Activated CD4-positive, alpha-beta T cell treated with anti-CD3 and anti-CD28 coated beads for 24 hours (primary cell): Measurements from ENCODE around the gene DHX30.
"Not testable (repeated sequence)": the region's sequence is repeated elsewhere in the genome, so short reads cannot be mapped to it uniquely, and the experiment has no call there.

Source experiments
- DNase-seq, 2 donors: peaks; one replicate each; pipeline ENCODE4 v3.0.0-alpha.2; 2020; ENCODE audit warnings: low read depth in 2 of 2

Gene DHX30, protein sequence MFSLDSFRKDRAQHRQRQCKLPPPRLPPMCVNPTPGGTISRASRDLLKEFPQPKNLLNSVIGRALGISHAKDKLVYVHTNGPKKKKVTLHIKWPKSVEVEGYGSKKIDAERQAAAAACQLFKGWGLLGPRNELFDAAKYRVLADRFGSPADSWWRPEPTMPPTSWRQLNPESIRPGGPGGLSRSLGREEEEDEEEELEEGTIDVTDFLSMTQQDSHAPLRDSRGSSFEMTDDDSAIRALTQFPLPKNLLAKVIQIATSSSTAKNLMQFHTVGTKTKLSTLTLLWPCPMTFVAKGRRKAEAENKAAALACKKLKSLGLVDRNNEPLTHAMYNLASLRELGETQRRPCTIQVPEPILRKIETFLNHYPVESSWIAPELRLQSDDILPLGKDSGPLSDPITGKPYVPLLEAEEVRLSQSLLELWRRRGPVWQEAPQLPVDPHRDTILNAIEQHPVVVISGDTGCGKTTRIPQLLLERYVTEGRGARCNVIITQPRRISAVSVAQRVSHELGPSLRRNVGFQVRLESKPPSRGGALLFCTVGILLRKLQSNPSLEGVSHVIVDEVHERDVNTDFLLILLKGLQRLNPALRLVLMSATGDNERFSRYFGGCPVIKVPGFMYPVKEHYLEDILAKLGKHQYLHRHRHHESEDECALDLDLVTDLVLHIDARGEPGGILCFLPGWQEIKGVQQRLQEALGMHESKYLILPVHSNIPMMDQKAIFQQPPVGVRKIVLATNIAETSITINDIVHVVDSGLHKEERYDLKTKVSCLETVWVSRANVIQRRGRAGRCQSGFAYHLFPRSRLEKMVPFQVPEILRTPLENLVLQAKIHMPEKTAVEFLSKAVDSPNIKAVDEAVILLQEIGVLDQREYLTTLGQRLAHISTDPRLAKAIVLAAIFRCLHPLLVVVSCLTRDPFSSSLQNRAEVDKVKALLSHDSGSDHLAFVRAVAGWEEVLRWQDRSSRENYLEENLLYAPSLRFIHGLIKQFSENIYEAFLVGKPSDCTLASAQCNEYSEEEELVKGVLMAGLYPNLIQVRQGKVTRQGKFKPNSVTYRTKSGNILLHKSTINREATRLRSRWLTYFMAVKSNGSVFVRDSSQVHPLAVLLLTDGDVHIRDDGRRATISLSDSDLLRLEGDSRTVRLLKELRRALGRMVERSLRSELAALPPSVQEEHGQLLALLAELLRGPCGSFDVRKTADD

DNA sequence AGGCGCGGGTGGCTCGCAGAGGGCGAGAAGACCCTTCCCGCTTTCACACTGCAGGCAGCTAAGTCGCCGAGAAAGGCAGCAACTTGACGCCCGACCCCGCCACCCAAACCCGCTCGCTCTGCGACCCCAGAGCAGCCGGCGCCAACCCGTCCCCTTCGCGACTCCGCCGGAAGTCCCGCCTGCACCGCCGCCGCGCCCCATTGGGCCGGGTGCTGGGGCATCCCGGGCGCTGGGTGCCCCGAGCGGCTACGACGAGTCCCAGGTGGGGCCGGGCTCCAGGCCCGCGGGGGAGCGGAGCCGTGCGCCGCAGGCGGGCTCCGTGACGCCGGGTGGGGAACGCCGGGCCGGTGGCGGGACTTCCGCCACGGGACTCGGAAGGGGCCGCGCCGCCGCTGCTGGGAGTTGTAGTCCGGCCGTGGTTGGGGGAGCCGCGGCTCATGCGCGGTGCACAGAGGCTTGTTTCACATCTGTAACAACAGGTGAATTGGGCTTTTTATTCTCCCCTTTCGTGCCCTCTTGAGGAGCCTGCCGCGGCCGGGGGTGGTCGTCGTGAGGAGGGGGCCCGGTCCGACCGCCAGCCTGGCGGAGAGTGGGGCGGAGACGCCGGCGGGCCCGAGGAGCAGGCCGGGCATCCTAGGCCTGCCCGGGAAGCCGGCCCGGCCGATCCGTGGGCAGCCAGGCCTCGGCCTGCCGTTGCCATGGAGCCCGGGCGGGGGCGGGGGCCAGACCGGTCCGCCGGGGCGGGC is at the start of gene DHX30:
DHX30 (plus strand) TSS at position 405 of the 746 bp plus-strand sequence. CDS start 7,546 bp downstream, outside the sequence.
- peak; percentile 74 to 77 for DNase-seq

DNA sequence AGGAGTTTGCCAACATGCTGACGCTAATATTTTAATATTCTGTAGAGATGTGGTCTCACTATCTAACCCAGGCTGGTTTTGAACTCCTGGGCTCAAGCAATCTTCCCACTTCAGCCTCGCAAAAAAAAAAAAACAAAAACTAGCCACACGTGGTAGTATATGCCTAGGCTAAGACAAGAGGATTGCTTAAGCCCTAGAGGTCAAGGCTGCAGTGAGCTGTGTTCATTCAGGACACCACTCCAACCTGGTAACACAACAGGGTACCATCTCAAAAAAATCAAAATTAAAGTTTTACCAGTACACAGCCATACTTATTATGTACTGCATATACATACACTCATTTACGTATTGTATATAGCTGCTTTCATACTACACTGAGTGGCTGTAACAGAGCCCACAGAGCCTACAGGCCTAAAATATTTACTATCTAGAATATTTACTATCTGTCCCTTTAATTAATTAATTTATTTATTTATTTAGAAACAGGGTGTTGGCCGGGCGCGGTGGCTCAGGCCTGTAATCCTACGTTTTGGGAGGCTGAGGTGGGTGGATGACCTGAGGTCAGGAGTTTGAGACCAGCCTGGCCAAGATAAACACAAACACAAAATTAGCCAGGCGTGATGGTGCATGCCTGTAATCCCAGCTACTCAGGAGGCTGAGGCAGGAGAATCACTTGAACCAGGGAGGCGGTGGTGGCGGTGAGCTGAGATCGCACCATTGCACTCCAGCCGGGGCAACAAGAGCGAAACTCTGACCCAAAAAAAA is 44.5 kb upstream of the DHX30 start:
- no peak for DNase-seq

DNA sequence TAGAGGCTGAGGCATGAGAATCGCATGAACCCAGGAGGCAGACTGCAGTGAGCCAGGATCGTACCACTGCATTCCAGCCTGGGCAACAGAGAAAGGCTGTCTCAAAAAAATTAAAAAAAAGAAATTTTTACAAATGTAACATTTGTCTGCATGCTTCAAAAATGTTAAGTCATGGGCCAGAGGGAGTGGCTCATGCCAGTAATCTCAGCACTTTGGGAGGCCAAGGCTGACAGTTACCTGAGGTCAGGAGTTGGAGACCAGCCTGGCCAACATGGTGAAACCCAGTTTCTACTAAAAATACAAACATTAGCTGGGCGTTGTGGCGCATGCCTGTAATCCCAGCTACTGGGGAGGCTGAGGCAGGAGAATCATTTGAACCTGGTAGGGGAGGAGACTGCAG is 42.7 kb upstream of the DHX30 start:
- not testable (repeated sequence) for DNase-seq

GRCh38 chr3:47761046-47761445 is 41.9 kb upstream of the DHX30 start:
- no peak for DNase-seq

- no peak for DNase-seq
Measured at GRCh38 chr3:47762233-47762632, 40.7 kb upstream of the DHX30 start.

GRCh38 chr3:47766186-47766585 is 36.8 kb upstream of the DHX30 start:
- DNase-seq, result no peak

DNA sequence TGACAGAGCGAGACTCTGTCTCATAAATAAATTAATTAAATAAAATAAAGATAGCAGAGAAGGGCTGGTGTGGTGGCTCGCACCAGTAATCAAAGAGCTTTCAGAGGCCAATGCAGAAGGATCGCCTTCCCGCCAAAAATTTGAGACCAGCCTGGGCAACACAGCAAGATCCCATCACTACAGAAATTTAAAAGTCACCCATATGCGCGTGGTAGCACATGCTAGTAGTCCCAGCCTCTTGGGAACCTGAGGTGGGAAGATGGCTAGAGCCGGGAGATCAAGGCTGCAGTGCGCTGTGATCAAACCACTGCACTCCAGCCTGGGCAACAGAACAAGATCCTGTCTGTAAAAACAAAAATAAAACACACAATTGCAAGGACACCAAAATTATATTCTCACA is 30.9 kb upstream of the DHX30 start:
- DNase-seq, result no peak

DNA sequence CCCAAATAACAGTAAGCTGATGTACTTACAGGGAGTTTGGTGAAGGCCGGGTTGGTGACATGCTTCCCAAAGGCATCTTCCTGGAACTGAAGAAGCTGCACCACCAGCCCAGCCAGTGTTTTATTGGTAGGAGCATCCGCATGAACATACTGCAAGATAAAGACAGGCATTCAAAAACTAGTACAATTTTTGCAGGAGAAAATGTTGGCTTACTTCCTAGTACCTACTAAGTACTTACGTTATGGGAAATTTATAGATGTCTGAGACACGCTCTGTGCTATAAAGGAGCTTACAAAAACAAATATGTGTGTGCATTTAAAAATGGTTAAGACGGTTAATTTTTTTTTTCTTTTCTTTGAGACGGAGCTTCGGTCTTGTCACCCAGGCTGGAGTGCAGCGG is 30.1 kb upstream of the DHX30 start:
- no peak for DNase-seq

- DNase-seq, result no peak
Measured at GRCh38 chr3:47778746-47779145, 24.2 kb upstream of the DHX30 start.

DNA sequence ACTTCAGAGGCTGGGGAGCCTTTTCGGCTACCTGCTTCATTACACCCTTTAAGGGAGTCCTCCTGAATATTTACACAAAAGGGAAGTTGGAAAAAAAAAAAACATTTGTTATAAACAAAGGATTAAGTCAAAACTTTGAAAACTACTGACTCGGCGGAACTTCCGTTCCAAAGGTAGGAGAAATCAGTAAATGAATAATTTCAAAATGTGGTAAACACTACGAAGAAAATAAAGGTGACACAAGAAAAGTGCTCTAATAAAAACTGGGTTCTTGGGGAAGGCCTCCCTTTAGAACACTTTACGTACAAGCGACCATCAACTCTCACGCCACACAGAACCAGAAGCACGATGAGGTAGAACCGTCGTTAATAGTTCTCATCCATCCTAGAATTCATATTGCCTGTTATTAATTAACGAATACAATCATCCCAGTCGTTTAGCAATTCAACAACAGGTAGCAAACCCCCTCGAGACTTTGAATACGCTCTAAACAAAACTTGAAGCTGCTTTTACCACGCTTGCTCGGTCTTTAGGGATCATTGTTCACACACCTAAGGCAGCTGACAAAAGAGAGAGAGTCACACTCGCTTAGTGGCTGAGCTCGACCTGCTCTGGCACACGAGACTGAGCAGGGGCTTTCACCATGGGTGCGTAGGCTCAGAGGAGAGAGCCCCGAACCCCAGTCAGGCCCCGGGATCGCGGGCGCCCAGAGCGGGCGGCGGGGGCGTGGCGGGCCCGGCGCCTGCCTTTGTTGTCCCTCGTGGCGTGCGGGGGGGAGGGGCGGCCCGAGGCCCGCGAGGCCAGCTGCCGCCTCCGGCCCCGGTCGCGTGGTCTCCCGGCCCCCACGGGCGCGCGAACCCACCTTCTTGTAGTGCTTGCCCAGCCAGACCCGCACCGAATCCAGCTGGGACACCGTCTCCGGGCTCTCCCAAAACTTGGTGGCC is 21.9 kb upstream of the DHX30 start:
- DNase-seq, result peak; percentile 36 to 51

- DNase-seq, result peak; percentile 94 to 97
Measured at GRCh38 chr3:47781685-47782445, 21.1 kb upstream of the DHX30 start, which contains the start of gene SMARCC1. TSS of gene SMARCC1 (minus strand) at chr3:47781893. CDS start at chr3:47781797, 96 bp downstream.

DNA sequence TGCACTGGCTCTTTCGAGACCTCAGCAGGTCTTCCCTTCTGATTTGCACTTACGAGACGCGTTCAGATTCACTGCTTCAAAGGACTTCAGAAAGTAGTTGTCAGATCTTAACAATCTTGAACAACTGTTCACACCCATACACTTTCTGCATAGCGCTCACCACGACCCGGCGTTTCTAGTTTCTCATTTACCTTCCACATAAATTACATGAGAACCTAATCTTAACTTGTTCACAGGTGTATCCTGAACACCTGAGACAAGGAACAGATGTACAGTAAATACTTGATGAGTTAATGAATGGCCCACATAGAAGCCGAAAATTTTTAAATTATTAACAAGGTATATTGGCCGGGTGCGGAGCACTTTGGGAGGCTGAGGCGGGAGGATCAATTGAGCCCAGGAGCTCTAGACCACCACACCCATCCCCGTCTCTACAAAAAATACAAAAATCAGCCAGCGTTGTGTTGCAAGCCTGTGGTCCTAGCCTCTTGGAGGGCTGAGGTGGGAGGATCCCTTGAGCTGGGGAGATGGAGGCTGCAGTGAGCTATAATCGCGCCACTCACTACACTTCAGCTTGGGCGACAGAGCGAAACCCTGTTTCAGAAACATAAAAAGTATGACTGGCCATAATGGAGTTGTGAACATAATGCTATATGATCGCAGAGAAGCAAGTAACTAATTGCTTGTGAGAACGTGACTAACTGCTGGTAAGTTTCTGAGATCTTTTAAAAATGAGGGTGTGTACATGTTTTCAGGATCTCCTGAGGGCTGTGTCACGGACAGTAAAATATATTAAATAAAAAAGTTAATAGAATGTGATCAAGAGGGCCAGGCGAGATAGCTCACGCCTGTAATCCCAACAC is 20.3 kb upstream of the DHX30 start:
- no peak for DNase-seq

- no peak for DNase-seq
Measured at GRCh38 chr3:47783673-47784072, 19.3 kb upstream of the DHX30 start.

DNA sequence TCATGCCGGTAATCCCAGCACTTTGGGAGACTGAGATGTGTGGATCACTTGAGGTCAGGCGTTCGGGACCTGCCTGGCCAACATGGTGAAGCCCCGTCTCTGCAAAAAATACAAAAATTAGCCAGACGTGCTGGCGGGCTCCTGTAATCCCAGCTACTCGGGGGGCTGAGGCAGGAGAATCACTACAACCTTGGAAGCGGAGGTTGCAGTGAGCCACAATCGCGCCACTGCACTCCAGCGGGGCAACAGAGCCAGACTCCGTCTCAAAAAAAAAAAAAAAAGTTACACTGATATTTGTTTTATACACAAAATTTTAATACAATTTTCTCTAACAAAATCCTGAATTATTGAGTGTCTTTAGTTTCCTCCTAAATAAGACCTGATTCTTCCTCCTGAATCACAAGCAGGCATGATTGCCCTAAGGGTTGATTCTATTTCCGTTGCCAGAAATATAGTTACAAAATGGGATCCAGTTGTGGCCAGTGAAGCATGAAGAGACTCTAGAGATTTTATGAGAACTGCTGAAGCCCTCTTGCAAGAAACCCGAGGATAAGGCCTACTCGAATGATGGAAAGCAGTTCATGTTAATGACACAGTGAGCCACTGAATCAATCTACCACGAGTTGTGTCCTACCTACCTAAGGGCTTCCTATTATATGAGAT is 11.6 kb upstream of the DHX30 start:
- no peak for DNase-seq

DNA sequence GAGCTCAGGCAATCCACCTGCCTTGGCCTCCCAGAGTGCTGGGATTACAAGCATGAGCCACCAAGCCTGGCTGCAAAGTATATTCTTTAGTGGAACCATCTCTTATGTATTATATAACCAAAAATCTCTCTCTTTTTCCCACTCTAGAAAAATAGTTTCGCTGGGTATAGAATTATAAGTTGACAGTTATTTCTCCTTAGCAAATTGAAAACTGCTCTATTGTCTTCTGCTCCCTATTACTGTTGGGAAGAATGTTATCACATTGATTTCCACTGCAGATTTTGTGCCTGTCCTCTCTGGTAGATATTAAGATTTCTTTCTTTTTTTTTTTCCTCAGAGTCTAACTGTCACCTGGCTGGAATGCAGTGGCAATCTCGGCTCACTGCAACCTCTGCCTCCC is 10.2 kb upstream of the DHX30 start:
- DNase-seq, result no peak

- DNase-seq, result no peak
Measured at GRCh38 chr3:47794544-47794943, 8.4 kb upstream of the DHX30 start.

GRCh38 chr3:47799733-47800132 is 3.2 kb upstream of the DHX30 start:
- DNase-seq, result no peak
